IMR-90 (cell line): ENCODE measurements around the gene ATP1A1.

ENCODE experiments used
- BHLHE40 ChIP-seq: fragments of 150-350 bp; IDR thresholded peaks from 2 replicates; pipeline ENCODE4 v1.6.1; 2016; ENCODE audit warnings: mild to moderate bottlenecking, low read depth, low read length
- CEBPB ChIP-seq: IDR thresholded peaks from 2 replicates; pipeline ENCODE4 v1.6.1; 2012; ENCODE audit warnings: low read depth, low read length, improper control_type of control experiment
- CHD1 ChIP-seq: IDR thresholded peaks from 2 replicates; pipeline ENCODE4 v1.6.1; 2012; ENCODE audit warnings: low read depth, low read length, improper control_type of control experiment
- FOS ChIP-seq: fragments of 150-350 bp; IDR thresholded peaks from 2 replicates; pipeline ENCODE4 v1.6.1; 2016; ENCODE audit warnings: low read depth, low read length
- MAFK ChIP-seq: IDR thresholded peaks from 2 replicates; pipeline ENCODE4 v1.6.1; 2012; ENCODE audit warnings: low read depth, low read length, improper control_type of control experiment
- NFE2L2 ChIP-seq: fragments of 150-350 bp; IDR thresholded peaks from 2 replicates; pipeline ENCODE4 v1.6.1; 2016; ENCODE audit warnings: low read depth, mild to moderate bottlenecking, low read length
- POLR2A ChIP-seq: IDR thresholded peaks from 2 replicates; pipeline ENCODE4 v1.6.1; 2012; ENCODE audit warnings: mild to moderate bottlenecking, low read depth, low read length
- RAD21 ChIP-seq: IDR thresholded peaks from 2 replicates; pipeline ENCODE4 v1.6.1; 2012; ENCODE audit warnings: low read length, improper control_type of control experiment
- RCOR1 ChIP-seq: IDR thresholded peaks from 2 replicates; pipeline ENCODE4 v1.6.1; 2012; ENCODE audit warnings: mild to moderate bottlenecking, low read length, improper control_type of control experiment; ENCODE audit not compliant: insufficient replicate concordance
- RFX5 ChIP-seq: IDR thresholded peaks from 2 replicates; pipeline ENCODE4 v1.8.0; 2012; ENCODE audit warnings: low read depth, mild to moderate bottlenecking, low read length, moderate library complexity
- SMC3 ChIP-seq: fragments of 150-350 bp; IDR thresholded peaks from 2 replicates; pipeline ENCODE4 v1.6.1; 2016; ENCODE audit warnings: low read depth, mild to moderate bottlenecking, antibody characterized with exemption, low read length, moderate library complexity
- TF ChIP-seq, protein P1 (sequence below): conservative IDR thresholded peaks from 2 replicates; pipeline ENCODE4 v1.5.1; 2012; ENCODE audit warnings: mild to moderate bottlenecking, low read depth, low read length, improper control_type of control experiment

DNA sequence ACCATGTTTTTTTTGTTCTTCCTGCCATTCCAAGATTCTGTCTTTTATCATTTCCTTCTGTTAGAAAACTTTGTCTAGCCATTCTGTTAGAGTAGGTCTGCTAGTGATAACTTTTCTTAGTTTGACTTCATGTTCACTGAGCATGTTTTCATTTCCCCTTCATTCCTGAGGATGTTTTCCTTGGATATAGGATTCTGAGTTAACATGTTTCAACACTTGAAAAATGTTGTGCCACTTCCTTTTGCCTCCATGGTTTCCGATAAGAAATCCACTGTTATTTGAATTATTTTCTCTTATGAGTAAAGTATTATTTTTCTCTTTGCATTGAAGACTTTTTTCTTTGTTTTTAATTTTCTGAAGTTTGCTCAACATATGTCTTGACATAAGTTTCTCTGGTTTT, 66.7 kb downstream of the ATP1A1 start:
- TF ChIP-seq RAD21 = no peak
- no peak for TF ChIP-seq POLR2A
- TF ChIP-seq, protein P1, sequence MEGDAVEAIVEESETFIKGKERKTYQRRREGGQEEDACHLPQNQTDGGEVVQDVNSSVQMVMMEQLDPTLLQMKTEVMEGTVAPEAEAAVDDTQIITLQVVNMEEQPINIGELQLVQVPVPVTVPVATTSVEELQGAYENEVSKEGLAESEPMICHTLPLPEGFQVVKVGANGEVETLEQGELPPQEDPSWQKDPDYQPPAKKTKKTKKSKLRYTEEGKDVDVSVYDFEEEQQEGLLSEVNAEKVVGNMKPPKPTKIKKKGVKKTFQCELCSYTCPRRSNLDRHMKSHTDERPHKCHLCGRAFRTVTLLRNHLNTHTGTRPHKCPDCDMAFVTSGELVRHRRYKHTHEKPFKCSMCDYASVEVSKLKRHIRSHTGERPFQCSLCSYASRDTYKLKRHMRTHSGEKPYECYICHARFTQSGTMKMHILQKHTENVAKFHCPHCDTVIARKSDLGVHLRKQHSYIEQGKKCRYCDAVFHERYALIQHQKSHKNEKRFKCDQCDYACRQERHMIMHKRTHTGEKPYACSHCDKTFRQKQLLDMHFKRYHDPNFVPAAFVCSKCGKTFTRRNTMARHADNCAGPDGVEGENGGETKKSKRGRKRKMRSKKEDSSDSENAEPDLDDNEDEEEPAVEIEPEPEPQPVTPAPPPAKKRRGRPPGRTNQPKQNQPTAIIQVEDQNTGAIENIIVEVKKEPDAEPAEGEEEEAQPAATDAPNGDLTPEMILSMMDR = no peak
- no peak for TF ChIP-seq CEBPB
- no peak for TF ChIP-seq FOS
- no peak for TF ChIP-seq RFX5
- TF ChIP-seq CHD1 = no peak
- no peak for TF ChIP-seq NFE2L2
- TF ChIP-seq RCOR1 = no peak
- no peak for TF ChIP-seq MAFK
- no peak for TF ChIP-seq SMC3
- TF ChIP-seq BHLHE40 = no peak
